Activated CD8-positive, alpha-beta memory T cell treated with anti-CD3 and anti-CD28 coated beads, Interleukin-2, amount 50 U/mL, for 1 hour (primary cell): ENCODE results near the gene S100P.
"Not testable (repeated sequence)": the region's sequence is repeated elsewhere in the genome, so short reads cannot be mapped to it uniquely, and the experiment has no call there.

ENCODE experiments used
- DNase-seq: peaks from one replicate; pipeline ENCODE4 v3.0.0-alpha.2; 2020; ENCODE audit errors: extremely low read depth

Gene S100P

GRCh38 chr4:6724421-6725111 is 30.9 kb downstream of the S100P start:
- DNase-seq, result no peak

- DNase-seq, result not testable (repeated sequence)
These were observed 31.8 kb downstream of the S100P start for GRCh38 chr4:6725427-6725961.

- no peak for DNase-seq
These were observed 33.6 kb downstream of the S100P start for GRCh38 chr4:6727081-6727942.

GRCh38 chr4:6727943-6728250 is 34.2 kb downstream of the S100P start:
- DNase-seq, result no peak

- DNase-seq, result no peak
These were observed 34.8 kb downstream of the S100P start for GRCh38 chr4:6728320-6729029.

GRCh38 chr4:6730603-6731317 is 37.1 kb downstream of the S100P start:
- DNase-seq, result no peak

GRCh38 chr4:6731318-6731675 is 37.6 kb downstream of the S100P start:
- no peak for DNase-seq

GRCh38 chr4:6731780-6732179 is 38.1 kb downstream of the S100P start:
- no peak for DNase-seq

GRCh38 chr4:6732441-6733357 is 39.0 kb downstream of the S100P start:
- DNase-seq, result no peak

- no peak for DNase-seq
These were observed 39.9 kb downstream of the S100P start for GRCh38 chr4:6733358-6734164.

GRCh38 chr4:6734165-6734786 is 40.6 kb downstream of the S100P start:
- no peak for DNase-seq

- no peak for DNase-seq
These were observed 46.2 kb downstream of the S100P start for GRCh38 chr4:6739920-6740319.

- DNase-seq, result no peak
These were observed 46.7 kb downstream of the S100P start for GRCh38 chr4:6740347-6740746.

GRCh38 chr4:6742507-6742906 is 48.8 kb downstream of the S100P start:
- DNase-seq, result no peak

GRCh38 chr4:6742989-6743388 is 49.3 kb downstream of the S100P start:
- no peak for DNase-seq
